Liver (tissue), 3 donors: Measurements from ENCODE around the gene JDP2.

Experiments used
- EGR1 ChIP-seq, 2 donors: IDR thresholded peaks; 2 replicates each; pipeline ENCODE4 v1.6.1; 2016 to 2018; ENCODE audit warnings: antibody characterized with exemption in 2 of 2, low read depth in 2 of 2
- FOXA1 ChIP-seq: IDR thresholded peaks from 2 replicates; pipeline ENCODE4 v1.6.1; 2016; ENCODE audit warnings: antibody characterized with exemption
- GABPA ChIP-seq, 2 donors: IDR thresholded peaks in 1 of 2; conservative IDR thresholded peaks in 1 of 2; 2 replicates each; pipeline ENCODE4 v1.6.1; 2016; ENCODE audit warnings: antibody characterized with exemption in 2 of 2, mild to moderate bottlenecking in 1 of 2, moderate library complexity in 1 of 2
- HNF4G ChIP-seq: IDR thresholded peaks from 2 replicates; pipeline ENCODE4 v1.6.1; 2016; ENCODE audit warnings: antibody characterized with exemption
- JUND ChIP-seq, 2 donors: IDR thresholded peaks; 2 replicates each; pipeline ENCODE4 v1.6.1; 2016; ENCODE audit warnings: antibody characterized with exemption in 2 of 2
- RAD21 ChIP-seq, 2 donors: IDR thresholded peaks; 2 replicates each; pipeline ENCODE4 v1.6.1; 2016; ENCODE audit warnings: antibody characterized with exemption in 2 of 2, mild to moderate bottlenecking in 2 of 2
- SP1 ChIP-seq: IDR thresholded peaks from 2 replicates; pipeline ENCODE4 v1.6.1; 2018; ENCODE audit warnings: antibody characterized with exemption, mild to moderate bottlenecking
- TAF1 ChIP-seq: conservative IDR thresholded peaks from 2 replicates; pipeline ENCODE4 v1.6.1; 2016; ENCODE audit warnings: antibody characterized with exemption, mild to moderate bottlenecking
- YY1 ChIP-seq: IDR thresholded peaks from 2 replicates; pipeline ENCODE4 v1.6.1; 2016; ENCODE audit warnings: antibody characterized with exemption, mild to moderate bottlenecking
- TF ChIP-seq, protein P1 (sequence below): fragments of 150-350 bp; IDR thresholded peaks from 2 replicates; pipeline ENCODE4 v1.5.1; 2017; ENCODE audit warnings: improper control_type of control experiment, low read depth, low read length; ENCODE audit not compliant: missing input control
- TF ChIP-seq, protein P2 (sequence below): IDR thresholded peaks from 2 replicates; pipeline ENCODE4 v1.6.1; 2016; ENCODE audit warnings: antibody characterized with exemption, mild to moderate bottlenecking
- TF ChIP-seq, protein P3 (sequence below): IDR thresholded peaks from 2 replicates; pipeline ENCODE4 v1.6.1; 2016; ENCODE audit warnings: antibody characterized with exemption
- TF ChIP-seq, protein P4 (sequence below): IDR thresholded peaks from 2 replicates; pipeline ENCODE4 v1.6.1; 2016; ENCODE audit warnings: antibody characterized with exemption
- donor health status: healthy.
- donor health status: healthy.

DNA sequence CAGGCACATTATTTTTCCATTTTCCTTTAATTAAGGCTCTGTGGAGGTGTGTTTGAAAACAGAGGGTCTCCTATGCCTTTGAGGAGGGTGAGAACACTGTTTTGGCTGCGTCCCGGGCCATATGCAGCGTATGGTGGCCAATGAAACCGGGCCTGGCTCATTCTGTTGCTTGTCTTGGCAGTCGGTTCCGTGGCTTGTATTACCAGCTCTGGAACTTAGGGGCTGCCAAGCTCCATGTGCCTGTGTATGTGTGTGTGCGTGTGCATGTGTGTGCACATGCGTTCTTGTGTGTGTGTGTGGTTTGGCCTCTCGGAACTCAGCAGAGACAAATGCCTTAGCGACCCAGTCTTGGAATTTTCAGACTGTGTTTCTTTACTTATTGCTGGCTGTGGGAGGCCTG is 2.7 kb downstream of the JDP2 start:
- TF ChIP-seq, protein P1, sequence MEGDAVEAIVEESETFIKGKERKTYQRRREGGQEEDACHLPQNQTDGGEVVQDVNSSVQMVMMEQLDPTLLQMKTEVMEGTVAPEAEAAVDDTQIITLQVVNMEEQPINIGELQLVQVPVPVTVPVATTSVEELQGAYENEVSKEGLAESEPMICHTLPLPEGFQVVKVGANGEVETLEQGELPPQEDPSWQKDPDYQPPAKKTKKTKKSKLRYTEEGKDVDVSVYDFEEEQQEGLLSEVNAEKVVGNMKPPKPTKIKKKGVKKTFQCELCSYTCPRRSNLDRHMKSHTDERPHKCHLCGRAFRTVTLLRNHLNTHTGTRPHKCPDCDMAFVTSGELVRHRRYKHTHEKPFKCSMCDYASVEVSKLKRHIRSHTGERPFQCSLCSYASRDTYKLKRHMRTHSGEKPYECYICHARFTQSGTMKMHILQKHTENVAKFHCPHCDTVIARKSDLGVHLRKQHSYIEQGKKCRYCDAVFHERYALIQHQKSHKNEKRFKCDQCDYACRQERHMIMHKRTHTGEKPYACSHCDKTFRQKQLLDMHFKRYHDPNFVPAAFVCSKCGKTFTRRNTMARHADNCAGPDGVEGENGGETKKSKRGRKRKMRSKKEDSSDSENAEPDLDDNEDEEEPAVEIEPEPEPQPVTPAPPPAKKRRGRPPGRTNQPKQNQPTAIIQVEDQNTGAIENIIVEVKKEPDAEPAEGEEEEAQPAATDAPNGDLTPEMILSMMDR: no peak
- TF ChIP-seq TAF1 (no peak), RAD21 (IDR thresholded peaks at IDR 0.05) (no peak), YY1 (no peak), GABPA (IDR thresholded peaks at IDR 0.05 in 1 of 2, conservative IDR thresholded peaks at IDR 0.05 in 1 of 2) (no peak), SP1 (no peak), JUND (IDR thresholded peaks at IDR 0.05) (no peak), HNF4G (no peak), EGR1 (IDR thresholded peaks at IDR 0.05; ENCODE audit: low read depth in 2 of 2) (no peak), FOXA1 (no peak)
- TF ChIP-seq, protein P2, sequence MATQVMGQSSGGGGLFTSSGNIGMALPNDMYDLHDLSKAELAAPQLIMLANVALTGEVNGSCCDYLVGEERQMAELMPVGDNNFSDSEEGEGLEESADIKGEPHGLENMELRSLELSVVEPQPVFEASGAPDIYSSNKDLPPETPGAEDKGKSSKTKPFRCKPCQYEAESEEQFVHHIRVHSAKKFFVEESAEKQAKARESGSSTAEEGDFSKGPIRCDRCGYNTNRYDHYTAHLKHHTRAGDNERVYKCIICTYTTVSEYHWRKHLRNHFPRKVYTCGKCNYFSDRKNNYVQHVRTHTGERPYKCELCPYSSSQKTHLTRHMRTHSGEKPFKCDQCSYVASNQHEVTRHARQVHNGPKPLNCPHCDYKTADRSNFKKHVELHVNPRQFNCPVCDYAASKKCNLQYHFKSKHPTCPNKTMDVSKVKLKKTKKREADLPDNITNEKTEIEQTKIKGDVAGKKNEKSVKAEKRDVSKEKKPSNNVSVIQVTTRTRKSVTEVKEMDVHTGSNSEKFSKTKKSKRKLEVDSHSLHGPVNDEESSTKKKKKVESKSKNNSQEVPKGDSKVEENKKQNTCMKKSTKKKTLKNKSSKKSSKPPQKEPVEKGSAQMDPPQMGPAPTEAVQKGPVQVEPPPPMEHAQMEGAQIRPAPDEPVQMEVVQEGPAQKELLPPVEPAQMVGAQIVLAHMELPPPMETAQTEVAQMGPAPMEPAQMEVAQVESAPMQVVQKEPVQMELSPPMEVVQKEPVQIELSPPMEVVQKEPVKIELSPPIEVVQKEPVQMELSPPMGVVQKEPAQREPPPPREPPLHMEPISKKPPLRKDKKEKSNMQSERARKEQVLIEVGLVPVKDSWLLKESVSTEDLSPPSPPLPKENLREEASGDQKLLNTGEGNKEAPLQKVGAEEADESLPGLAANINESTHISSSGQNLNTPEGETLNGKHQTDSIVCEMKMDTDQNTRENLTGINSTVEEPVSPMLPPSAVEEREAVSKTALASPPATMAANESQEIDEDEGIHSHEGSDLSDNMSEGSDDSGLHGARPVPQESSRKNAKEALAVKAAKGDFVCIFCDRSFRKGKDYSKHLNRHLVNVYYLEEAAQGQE: no peak
- TF ChIP-seq, protein P3, sequence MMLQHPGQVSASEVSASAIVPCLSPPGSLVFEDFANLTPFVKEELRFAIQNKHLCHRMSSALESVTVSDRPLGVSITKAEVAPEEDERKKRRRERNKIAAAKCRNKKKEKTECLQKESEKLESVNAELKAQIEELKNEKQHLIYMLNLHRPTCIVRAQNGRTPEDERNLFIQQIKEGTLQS: no peak
- TF ChIP-seq, protein P4, sequence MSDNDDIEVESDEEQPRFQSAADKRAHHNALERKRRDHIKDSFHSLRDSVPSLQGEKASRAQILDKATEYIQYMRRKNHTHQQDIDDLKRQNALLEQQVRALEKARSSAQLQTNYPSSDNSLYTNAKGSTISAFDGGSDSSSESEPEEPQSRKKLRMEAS: no peak
